Measurements from ENCODE around the gene MYH3. TPM values are rescaled to one million over a fixed set of nuclear protein-coding genes. Genes with fewer than 3 reads are reported as not detected.

Gene MYH3
- total RNA-seq (100 to 1,000 TPM in 1 of 4 donors, 10 to 100 TPM in 1, 1 to 10 TPM in 2; 5.8 to 261 (median 34.6) TPM), polyA plus RNA-seq (1 to 10 TPM; 1.9 to 5.4 (median 2.1) TPM)
- long read RNA-seq, donor 1, full-length matches to known transcripts: 1 of 5 reads
- long read RNA-seq, donor 1, partial matches to known transcripts: 3 of 5 reads
- long read RNA-seq, donor 1, other reads (novel, unspliced or antisense): 1 of 5 reads
- long read RNA-seq, donor 2, full-length matches to known transcripts: 2 of 5 reads
- long read RNA-seq, donor 2, partial matches to known transcripts: 2 of 5 reads
- long read RNA-seq, donor 2, other reads (novel, unspliced or antisense): 1 of 5 reads

DNA sequence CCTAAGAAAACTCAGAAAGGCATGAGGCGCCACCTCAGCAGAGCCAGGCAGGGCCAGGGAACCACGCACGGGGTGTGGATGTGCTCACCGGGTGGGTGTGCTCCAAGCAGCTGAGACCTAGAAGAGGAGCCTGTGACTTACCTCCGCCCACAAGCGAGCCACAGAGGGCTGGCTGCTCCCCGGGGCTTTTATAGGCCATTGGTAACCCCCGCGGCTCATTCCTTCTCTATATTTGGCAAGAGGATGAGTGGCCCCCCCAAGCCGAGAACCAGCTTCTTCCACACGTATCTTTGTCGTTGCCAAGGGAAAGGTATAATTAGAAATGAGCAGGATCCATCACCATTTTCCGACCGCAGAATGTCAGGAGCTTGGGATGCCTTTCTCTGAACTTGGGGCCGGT lies at the start of gene MYH3:
Gene MYH3, minus strand, starts transcription at position 162 of the 400 bp plus-strand sequence. CDS start 2,245 bp downstream, outside the sequence.
- no peaks in the 10 kb centered on the region for H3K9me3 ChIP-seq
- peaks cover 0 to 15% of the 10 kb centered on the region in 2 donors for H3K36me3 ChIP-seq (ENCODE audit: insufficient read depth in 1 of 2, low read depth in 1 of 2)
- ATAC-seq (peak in 3 of 4 donors; percentile 40 to 76 (median 45)), DNase-seq (peak in 1 of 2 donors; percentile 20)
- no peaks in the 10 kb centered on the region for H3K27me3 ChIP-seq (ENCODE audit: insufficient read depth in 3 of 3, low read length in 2 of 3)
- H3K27ac ChIP-seq: no peak within 1 kb of the TSS
- intact Hi-C loops (cut with DNase I): no loop called here
- no peaks in the 10 kb centered on the region for H3K4me1 ChIP-seq
- 52 to 67% (median 56%) methylated on average over 15 of the region's 15 CpGs for WGBS, 3 donors
- no peak within 1 kb of the TSS for H3K4me3 ChIP-seq
- TF ChIP-seq, protein P1, sequence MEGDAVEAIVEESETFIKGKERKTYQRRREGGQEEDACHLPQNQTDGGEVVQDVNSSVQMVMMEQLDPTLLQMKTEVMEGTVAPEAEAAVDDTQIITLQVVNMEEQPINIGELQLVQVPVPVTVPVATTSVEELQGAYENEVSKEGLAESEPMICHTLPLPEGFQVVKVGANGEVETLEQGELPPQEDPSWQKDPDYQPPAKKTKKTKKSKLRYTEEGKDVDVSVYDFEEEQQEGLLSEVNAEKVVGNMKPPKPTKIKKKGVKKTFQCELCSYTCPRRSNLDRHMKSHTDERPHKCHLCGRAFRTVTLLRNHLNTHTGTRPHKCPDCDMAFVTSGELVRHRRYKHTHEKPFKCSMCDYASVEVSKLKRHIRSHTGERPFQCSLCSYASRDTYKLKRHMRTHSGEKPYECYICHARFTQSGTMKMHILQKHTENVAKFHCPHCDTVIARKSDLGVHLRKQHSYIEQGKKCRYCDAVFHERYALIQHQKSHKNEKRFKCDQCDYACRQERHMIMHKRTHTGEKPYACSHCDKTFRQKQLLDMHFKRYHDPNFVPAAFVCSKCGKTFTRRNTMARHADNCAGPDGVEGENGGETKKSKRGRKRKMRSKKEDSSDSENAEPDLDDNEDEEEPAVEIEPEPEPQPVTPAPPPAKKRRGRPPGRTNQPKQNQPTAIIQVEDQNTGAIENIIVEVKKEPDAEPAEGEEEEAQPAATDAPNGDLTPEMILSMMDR (IDR thresholded peaks at IDR 0.05): no peak

DNA sequence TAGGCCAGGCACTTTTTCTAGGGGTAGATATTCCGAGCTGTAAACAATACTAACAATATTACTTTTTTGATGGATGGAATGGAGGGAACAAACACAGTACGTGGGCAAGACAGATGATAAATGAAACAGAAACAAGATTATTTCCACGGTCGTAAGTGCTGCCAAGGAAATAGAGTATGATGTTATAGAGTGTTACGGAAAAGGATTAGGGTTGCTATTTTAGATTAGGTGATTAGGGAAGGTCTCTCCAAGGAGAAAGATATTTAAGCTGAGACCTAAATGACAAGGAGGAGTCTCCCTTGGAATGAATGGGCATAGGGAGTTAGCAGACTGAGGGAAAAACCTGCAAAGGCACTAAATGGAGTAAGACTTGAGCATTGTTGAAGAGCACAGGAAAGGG lies 48.6 kb upstream of the MYH3 start:
- Histone ChIP-seq H3K4me1 (peaks cover 19% of the 10 kb centered on the region), H3K36me3 (ENCODE audit: insufficient read depth in 1 of 2, low read depth in 1 of 2) (peaks cover 9 to 64% of the 10 kb centered on the region in 2 donors), H3K27ac (no peak overlapping the region), H3K4me3 (no peak overlapping the region), H3K9me3 (no peaks in the 10 kb centered on the region), H3K27me3 (ENCODE audit: insufficient read depth in 3 of 3, low read length in 2 of 3) (no peaks in the 10 kb centered on the region)
- TF ChIP-seq, protein P1 (IDR thresholded peaks at IDR 0.05): no peak
- WGBS, 3 donors: 39 to 60% (median 43%) methylated on average over 5 of the region's 5 CpGs
- peak in 2 of 4 donors; percentile 59 to 61 for ATAC-seq
- intact Hi-C loops (cut with DNase I): loop anchor here in 1 of 2 donors (2.0 kb wide), 1 partner anchor 17 kb away; no protein-coding TSS in a partner anchor
- no peak for DNase-seq

DNA sequence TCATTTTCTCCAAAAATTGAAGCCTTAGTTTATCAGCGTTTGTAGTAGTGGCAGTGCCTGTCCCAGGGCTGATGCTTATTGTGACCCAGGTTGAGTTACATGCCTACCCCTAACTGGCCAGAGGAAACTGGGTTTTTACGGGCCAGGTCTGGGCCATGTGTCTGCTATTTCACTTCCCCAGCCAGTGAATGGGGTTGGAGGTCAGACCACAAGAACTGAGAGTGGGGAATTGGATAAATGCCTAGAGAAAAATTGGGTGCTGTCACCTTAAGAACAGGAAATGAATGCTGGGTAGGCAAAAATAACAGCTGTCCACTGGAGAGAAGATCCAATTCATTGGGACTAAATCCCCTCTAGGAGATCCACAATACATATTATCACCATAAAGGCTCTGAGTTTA lies 45.5 kb upstream of the MYH3 start:
- no peaks in the 10 kb centered on the region for H3K9me3 ChIP-seq
- peak in 1 of 4 donors; percentile 11 for ATAC-seq
- H3K27ac ChIP-seq: no peak overlapping the region
- intact Hi-C loops (cut with DNase I): no loop called here
- no peak for DNase-seq
- peaks cover 6 to 33% of the 10 kb centered on the region in 2 donors for H3K36me3 ChIP-seq (ENCODE audit: insufficient read depth in 1 of 2, low read depth in 1 of 2)
- TF ChIP-seq, protein P1 (IDR thresholded peaks at IDR 0.05): no peak
- H3K4me3 ChIP-seq: peak overlapping the region; percentile 23
- WGBS, 3 donors: 17 to 36% (median 20%) methylated on average over 2 of the region's 2 CpGs
- no peaks in the 10 kb centered on the region for H3K27me3 ChIP-seq (ENCODE audit: insufficient read depth in 3 of 3, low read length in 2 of 3)
- peaks cover 19% of the 10 kb centered on the region for H3K4me1 ChIP-seq

DNA sequence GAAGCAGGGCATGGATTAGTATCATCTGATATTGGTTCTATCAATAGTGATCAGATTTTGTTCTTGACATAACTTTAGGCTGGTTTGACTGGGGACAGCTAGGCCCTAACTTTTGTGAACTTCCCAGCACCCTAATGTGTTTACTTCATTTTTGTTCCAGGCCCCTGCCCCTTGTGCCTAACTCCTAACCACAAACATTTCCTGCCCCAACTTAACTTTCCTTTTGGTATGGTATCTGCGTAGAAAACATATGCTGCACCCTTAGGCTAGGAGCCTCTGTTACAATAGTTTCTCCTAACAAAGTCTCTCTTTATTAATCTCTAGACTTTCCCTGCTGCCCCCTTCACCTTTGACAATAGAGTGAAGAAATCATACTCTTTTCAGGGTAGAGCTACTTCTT lies 42.7 kb upstream of the MYH3 start:
- Histone ChIP-seq H3K27ac (no peak overlapping the region), H3K9me3 (no peaks in the 10 kb centered on the region), H3K36me3 (ENCODE audit: insufficient read depth in 1 of 2, low read depth in 1 of 2) (peaks cover 6 to 14% of the 10 kb centered on the region in 2 donors), H3K4me3 (no peak overlapping the region), H3K4me1 (peaks cover 14% of the 10 kb centered on the region), H3K27me3 (ENCODE audit: insufficient read depth in 3 of 3, low read length in 2 of 3) (no peaks in the 10 kb centered on the region)
- 91 to 94% (median 92%) methylated on average over 1 of the region's 1 CpG for WGBS, 3 donors
- DNase-seq (no peak), ATAC-seq (no peak)
- TF ChIP-seq, protein P1 (IDR thresholded peaks at IDR 0.05): no peak
- intact Hi-C loops (cut with DNase I): loop anchor here in 1 of 2 donors (10.0 kb wide), 1 partner anchor 1295 kb away; the partner anchor contains the start of gene ZNF18
